ENCODE measurements around the gene LAMP5.

Gene LAMP5

DNA sequence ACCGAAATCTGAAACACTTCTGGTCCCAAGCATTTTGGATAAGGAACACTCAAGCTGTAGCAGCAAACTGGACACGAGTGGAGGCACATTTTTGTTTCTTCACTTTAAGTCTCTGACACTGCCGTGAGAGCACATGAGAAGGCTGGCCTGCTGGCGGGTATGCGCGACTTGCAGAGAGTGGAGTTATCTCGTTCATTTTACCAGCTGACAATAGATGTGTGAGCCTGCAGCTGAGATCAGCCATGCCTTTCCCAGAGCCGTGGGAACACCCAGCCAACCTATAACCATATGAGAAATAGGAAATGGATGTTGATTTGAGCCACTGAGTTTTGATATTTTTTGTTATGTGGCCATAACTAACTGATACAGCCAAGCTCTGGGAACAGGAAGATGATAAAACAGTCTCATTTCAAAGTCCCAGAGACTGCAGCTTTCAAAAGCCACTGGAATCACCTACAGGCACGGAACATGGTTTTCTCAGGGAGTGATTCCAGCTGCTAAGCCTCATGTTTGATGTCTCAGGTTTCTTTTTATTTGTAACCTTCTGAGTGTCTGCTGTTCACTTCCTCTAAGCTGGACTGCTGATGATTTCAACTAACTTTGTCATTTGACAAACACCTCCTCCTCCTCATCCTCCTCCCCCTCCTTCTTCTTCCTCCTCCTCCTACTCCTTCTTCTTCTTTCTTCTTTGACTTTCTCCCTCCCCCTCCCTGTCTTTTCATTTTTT is 28.6 kb upstream of the LAMP5 start:
- Histone ChIP-seq H3K36me3 (ENCODE audit: insufficient read depth, low read length) (no peaks in the 10 kb centered on the region), H3K9me3 (ENCODE audit: insufficient read depth, low read depth, low read length) (no peaks in the 10 kb centered on the region), H3K4me1 (ENCODE audit: insufficient read depth, low read length) (no peaks in the 10 kb centered on the region), H3K4me3 (ENCODE audit: low read length) (no peak overlapping the region), H3K9ac (ENCODE audit: low read depth, low read length) (no peak overlapping the region), H3K27me3 (ENCODE audit: insufficient read depth, low read length) (no peaks in the 10 kb centered on the region), H3K27ac (ENCODE audit: low read depth, low read length) (no peak overlapping the region)
- WGBS, result 88% methylated on average over 9 of the region's 9 CpGs

DNA sequence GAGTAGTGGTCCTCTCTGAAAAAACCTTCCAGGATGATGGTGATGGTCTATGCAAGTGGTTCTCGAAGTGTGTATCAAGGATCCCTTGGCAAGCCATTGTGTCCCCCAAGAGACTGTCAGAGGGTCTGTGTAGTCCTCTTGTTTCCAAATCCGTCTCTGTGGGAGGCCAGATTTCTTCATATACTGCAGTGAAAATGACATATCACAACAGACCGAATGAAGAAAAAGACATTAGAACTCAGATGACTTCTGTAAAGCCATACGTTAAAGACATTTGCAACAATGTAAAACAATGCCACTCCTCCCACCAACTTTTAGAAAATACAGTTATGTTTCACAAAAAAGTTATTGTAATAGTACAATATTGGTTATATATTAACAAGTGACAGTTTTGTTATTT is 27.2 kb upstream of the LAMP5 start:
- Histone ChIP-seq H3K27me3 (ENCODE audit: insufficient read depth, low read length) (no peaks in the 10 kb centered on the region), H3K36me3 (ENCODE audit: insufficient read depth, low read length) (no peaks in the 10 kb centered on the region), H3K9ac (ENCODE audit: low read depth, low read length) (no peak overlapping the region), H3K4me1 (ENCODE audit: insufficient read depth, low read length) (no peaks in the 10 kb centered on the region), H3K27ac (ENCODE audit: low read depth, low read length) (no peak overlapping the region), H3K9me3 (ENCODE audit: insufficient read depth, low read depth, low read length) (no peaks in the 10 kb centered on the region), H3K4me3 (ENCODE audit: low read length) (no peak overlapping the region)
- WGBS, result 92% methylated on average over 4 of the region's 4 CpGs

- H3K9me3 ChIP-seq (ENCODE audit: insufficient read depth, low read depth, low read length), result no peaks in the 10 kb centered on the region
These were observed 26.3 kb upstream of the LAMP5 start for GRCh38 chr20:9488063-9488462.

DNA sequence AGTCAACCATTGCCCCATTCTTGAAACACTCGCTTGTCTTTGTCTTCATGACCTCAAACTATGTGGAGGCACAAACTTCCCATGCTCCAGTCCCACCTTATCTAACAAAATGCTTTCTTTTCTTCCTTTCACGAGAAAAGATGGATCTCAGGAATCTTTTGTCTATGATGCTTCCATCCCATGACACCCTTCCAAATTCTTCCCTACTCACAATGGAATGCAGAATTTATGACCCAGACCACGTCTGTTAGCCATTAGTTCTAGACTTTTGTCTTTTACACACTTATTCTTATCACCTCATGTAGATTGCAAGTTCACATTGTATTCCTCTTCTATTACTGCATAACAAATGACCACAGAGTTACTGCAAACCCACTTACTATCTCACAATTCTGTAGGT is 24.2 kb upstream of the LAMP5 start:
- 81% methylated on average over 3 of the region's 3 CpGs for WGBS
- Histone ChIP-seq H3K4me3 (ENCODE audit: low read length) (no peak overlapping the region), H3K4me1 (ENCODE audit: insufficient read depth, low read length) (no peaks in the 10 kb centered on the region), H3K9me3 (ENCODE audit: insufficient read depth, low read depth, low read length) (no peaks in the 10 kb centered on the region), H3K27me3 (ENCODE audit: insufficient read depth, low read length) (no peaks in the 10 kb centered on the region), H3K27ac (ENCODE audit: low read depth, low read length) (no peak overlapping the region), H3K9ac (ENCODE audit: low read depth, low read length) (no peak overlapping the region), H3K36me3 (ENCODE audit: insufficient read depth, low read length) (no peaks in the 10 kb centered on the region)

More at GRCh38 chr20:9488063-9488462, 26.3 kb upstream of the LAMP5 start:
- 91% methylated on average over 2 of the region's 2 CpGs for WGBS
- H3K27me3 ChIP-seq (ENCODE audit: insufficient read depth, low read length), result no peaks in the 10 kb centered on the region
- no peaks in the 10 kb centered on the region for H3K36me3 ChIP-seq (ENCODE audit: insufficient read depth, low read length)
- no peak overlapping the region for H3K4me3 ChIP-seq (ENCODE audit: low read length)
- no peak overlapping the region for H3K27ac ChIP-seq (ENCODE audit: low read depth, low read length)
- no peaks in the 10 kb centered on the region for H3K4me1 ChIP-seq (ENCODE audit: insufficient read depth, low read length)
- H3K9ac ChIP-seq (ENCODE audit: low read depth, low read length), result no peak overlapping the region

GRCh38 chr20:9490631-9491030 is 23.8 kb upstream of the LAMP5 start:
- H3K27ac ChIP-seq (ENCODE audit: low read depth, low read length), result no peak overlapping the region
- H3K4me1 ChIP-seq (ENCODE audit: insufficient read depth, low read length), result no peaks in the 10 kb centered on the region
- 99% methylated on average over 3 of the region's 3 CpGs for WGBS
- H3K27me3 ChIP-seq (ENCODE audit: insufficient read depth, low read length), result no peaks in the 10 kb centered on the region
- no peak overlapping the region for H3K9ac ChIP-seq (ENCODE audit: low read depth, low read length)
- H3K36me3 ChIP-seq (ENCODE audit: insufficient read depth, low read length), result no peaks in the 10 kb centered on the region
- H3K9me3 ChIP-seq (ENCODE audit: insufficient read depth, low read depth, low read length), result no peaks in the 10 kb centered on the region
- no peak overlapping the region for H3K4me3 ChIP-seq (ENCODE audit: low read length)

GRCh38 chr20:9491324-9491723 is 23.1 kb upstream of the LAMP5 start:
- Histone ChIP-seq H3K27ac (ENCODE audit: low read depth, low read length) (no peak overlapping the region), H3K27me3 (ENCODE audit: insufficient read depth, low read length) (no peaks in the 10 kb centered on the region), H3K4me3 (ENCODE audit: low read length) (no peak overlapping the region), H3K36me3 (ENCODE audit: insufficient read depth, low read length) (no peaks in the 10 kb centered on the region), H3K9me3 (ENCODE audit: insufficient read depth, low read depth, low read length) (no peaks in the 10 kb centered on the region), H3K4me1 (ENCODE audit: insufficient read depth, low read length) (no peaks in the 10 kb centered on the region), H3K9ac (ENCODE audit: low read depth, low read length) (no peak overlapping the region)
- 100% methylated on average over 1 of the region's 1 CpG for WGBS

- Histone ChIP-seq H3K4me1 (ENCODE audit: insufficient read depth, low read length) (no peaks in the 10 kb centered on the region), H3K9me3 (ENCODE audit: insufficient read depth, low read depth, low read length) (no peaks in the 10 kb centered on the region), H3K27me3 (ENCODE audit: insufficient read depth, low read length) (no peaks in the 10 kb centered on the region), H3K27ac (ENCODE audit: low read depth, low read length) (no peak overlapping the region), H3K36me3 (ENCODE audit: insufficient read depth, low read length) (no peaks in the 10 kb centered on the region), H3K4me3 (ENCODE audit: low read length) (no peak overlapping the region), H3K9ac (ENCODE audit: low read depth, low read length) (no peak overlapping the region)
- 95% methylated on average over 4 of the region's 4 CpGs for WGBS
These were observed 22.3 kb upstream of the LAMP5 start for GRCh38 chr20:9492067-9492466.

DNA sequence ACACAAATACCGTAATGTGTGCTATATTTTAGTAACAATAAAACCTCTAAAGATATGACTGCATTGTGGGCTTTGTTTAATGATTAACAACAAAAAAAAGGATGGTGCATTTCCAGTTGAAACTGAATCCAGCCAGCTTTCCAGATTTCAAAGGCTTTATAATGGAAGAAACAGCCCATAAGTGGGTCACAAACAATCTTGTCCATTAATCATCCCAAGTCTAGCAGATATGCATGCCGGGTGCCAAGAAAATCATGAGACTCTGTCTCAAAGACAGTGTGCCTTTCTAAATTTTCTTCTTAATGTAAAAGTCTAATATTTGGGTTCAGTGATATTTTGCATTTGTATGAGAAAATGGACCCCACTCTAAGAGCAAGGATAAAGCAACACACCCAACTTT is 20.6 kb upstream of the LAMP5 start:
- Histone ChIP-seq H3K4me3 (ENCODE audit: low read length) (no peak overlapping the region), H3K36me3 (ENCODE audit: insufficient read depth, low read length) (no peaks in the 10 kb centered on the region), H3K27me3 (ENCODE audit: insufficient read depth, low read length) (no peaks in the 10 kb centered on the region), H3K9me3 (ENCODE audit: insufficient read depth, low read depth, low read length) (no peaks in the 10 kb centered on the region), H3K9ac (ENCODE audit: low read depth, low read length) (no peak overlapping the region), H3K4me1 (ENCODE audit: insufficient read depth, low read length) (no peaks in the 10 kb centered on the region), H3K27ac (ENCODE audit: low read depth, low read length) (no peak overlapping the region)
- 100% methylated on average over 1 of the region's 2 CpGs for WGBS

DNA sequence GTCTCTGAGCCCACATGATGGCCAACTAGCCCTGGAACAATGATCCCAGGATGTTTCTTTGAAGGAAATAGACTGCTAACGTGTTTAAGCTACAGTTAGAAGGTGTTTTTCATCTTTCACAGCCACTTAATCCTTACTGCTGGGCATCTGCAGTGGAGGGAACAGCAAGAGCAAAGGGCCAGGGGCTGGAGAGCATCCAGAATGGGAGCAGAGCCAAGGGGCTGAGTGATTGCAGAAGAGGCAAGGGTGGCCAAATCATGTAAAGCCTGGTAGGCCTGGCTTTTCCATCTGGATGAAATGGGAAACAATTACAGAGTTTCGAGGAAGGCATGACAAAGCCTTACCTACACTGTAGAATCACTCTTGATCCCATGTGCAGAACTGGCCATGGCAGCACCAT is 18.7 kb upstream of the LAMP5 start:
- WGBS, result 67% methylated on average over 2 of the region's 2 CpGs
- Histone ChIP-seq H3K4me3 (ENCODE audit: low read length) (no peak overlapping the region), H3K27me3 (ENCODE audit: insufficient read depth, low read length) (no peaks in the 10 kb centered on the region), H3K9me3 (ENCODE audit: insufficient read depth, low read depth, low read length) (no peaks in the 10 kb centered on the region), H3K36me3 (ENCODE audit: insufficient read depth, low read length) (no peaks in the 10 kb centered on the region), H3K4me1 (ENCODE audit: insufficient read depth, low read length) (no peaks in the 10 kb centered on the region), H3K9ac (ENCODE audit: low read depth, low read length) (no peak overlapping the region), H3K27ac (ENCODE audit: low read depth, low read length) (no peak overlapping the region)

DNA sequence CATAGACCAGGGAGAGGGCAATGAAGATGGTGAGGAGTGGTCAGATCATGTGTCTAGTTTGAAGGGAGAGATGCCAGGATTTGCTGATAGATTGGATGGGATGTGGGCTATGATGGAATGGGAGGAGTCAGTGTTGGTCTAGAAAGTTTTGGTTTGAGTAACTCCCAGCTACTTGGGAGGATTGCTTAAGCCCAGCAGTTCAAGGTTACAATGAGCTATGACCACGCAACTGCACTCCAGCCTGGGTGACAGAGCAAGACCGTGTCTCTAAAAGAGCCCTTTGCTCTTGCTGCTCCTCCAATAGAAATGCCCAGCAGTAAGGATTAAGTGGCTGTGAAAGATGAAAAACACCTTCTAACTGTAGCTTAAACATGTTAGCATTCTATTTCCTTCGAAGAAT is 18.2 kb upstream of the LAMP5 start:
- WGBS, result 92% methylated on average over 3 of the region's 3 CpGs
- Histone ChIP-seq H3K27me3 (ENCODE audit: insufficient read depth, low read length) (0 out of 2 replicates have a peak, but pooled peaks cover 1% of the 10 kb centered on the region), H3K9me3 (ENCODE audit: insufficient read depth, low read depth, low read length) (no peaks in the 10 kb centered on the region), H3K9ac (ENCODE audit: low read depth, low read length) (no peak overlapping the region), H3K4me3 (ENCODE audit: low read length) (no peak overlapping the region), H3K36me3 (ENCODE audit: insufficient read depth, low read length) (no peaks in the 10 kb centered on the region), H3K4me1 (ENCODE audit: insufficient read depth, low read length) (no peaks in the 10 kb centered on the region), H3K27ac (ENCODE audit: low read depth, low read length) (no peak overlapping the region)

DNA sequence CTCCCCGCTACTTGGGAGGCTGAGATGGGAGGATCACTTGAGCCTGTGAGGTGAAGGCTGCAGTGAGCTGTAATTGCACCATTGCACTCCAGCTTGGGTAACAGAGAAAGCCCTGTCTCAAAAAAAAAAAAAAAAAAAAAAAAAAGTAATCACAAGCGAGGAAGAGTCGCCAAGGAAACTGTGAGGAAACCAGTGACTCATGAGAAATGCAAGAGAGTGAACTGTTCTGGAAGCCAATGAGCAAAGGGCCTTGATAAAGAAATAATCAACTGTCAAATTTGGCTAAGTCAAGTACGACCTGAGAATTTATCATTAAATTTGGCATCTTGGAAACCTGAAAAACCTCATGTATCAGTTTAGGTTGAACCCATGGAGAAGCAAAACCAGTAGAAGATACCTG is 16.1 kb upstream of the LAMP5 start:
- Histone ChIP-seq H3K9ac (ENCODE audit: low read depth, low read length) (no peak overlapping the region), H3K4me3 (ENCODE audit: low read length) (no peak overlapping the region), H3K27me3 (ENCODE audit: insufficient read depth, low read length) (0 out of 2 replicates have a peak, but pooled peaks cover 4% of the 10 kb centered on the region), H3K4me1 (ENCODE audit: insufficient read depth, low read length) (no peaks in the 10 kb centered on the region), H3K9me3 (ENCODE audit: insufficient read depth, low read depth, low read length) (no peaks in the 10 kb centered on the region), H3K36me3 (ENCODE audit: insufficient read depth, low read length) (no peaks in the 10 kb centered on the region), H3K27ac (ENCODE audit: low read depth, low read length) (no peak overlapping the region)
- WGBS, result 97% methylated on average over 4 of the region's 4 CpGs

Data from HUES64 (cell line).